PC-3 (cell line): Measurements from ENCODE around the gene ADSS1. TPM values are rescaled to one million over a fixed set of nuclear protein-coding genes. Genes with fewer than 3 reads are reported as not detected.

Experiments used
- ATAC-seq: fragments of 200-7000 bp; cut with Tn5 transposase; 2 replicates; pipeline ENCODE4 v1.9.1; 2020; ENCODE audit warnings: mild to moderate bottlenecking, moderate library complexity
- BruUV-seq: library from RNA; stranded (reverse); fragments of 400-500 nt; replicated peaks from 2 replicates; lab custom pipeline; 2021; lab: Mats Ljungman, UMichigan
- CTCF ChIA-PET: fragments of 300-600 bp; sonication (Branson Sonifier 250); formaldehyde crosslinking; loops from one replicate; lab custom pipeline; 2022; ENCODE audit warnings: antibody characterized with exemption; lab: Charles Lee
- POLR2A ChIA-PET: fragments of 300-600 bp; sonication (Branson Sonifier 250); formaldehyde crosslinking; loops from one replicate; lab custom pipeline; 2022; ENCODE audit warnings: antibody characterized with exemption; ENCODE audit not compliant: unreplicated experiment; lab: Charles Lee
- DNase-seq: peaks from one replicate; pipeline ENCODE4 v3.0.0-alpha.2; 2015
- H2AFZ ChIP-seq: fragments of 300-600 bp; sonication (generic); 2 replicates; pipeline ENCODE4 v1.6.0; 2016; ENCODE audit warnings: antibody characterized with exemption, low read length
- H3F3A ChIP-seq: fragments of 300-600 bp; sonication (generic); one replicate; pipeline ENCODE4 v1.6.0; 2017; ENCODE audit warnings: antibody characterized with exemption, low read length, control low read depth, mild to moderate bottlenecking; ENCODE audit not compliant: unreplicated experiment
- H3K27ac ChIP-seq: fragments of 300-600 bp; sonication (generic); 2 replicates; pipeline ENCODE4 v1.5.1; 2016; ENCODE audit warnings: mild to moderate bottlenecking, low read length
- H3K27me3 ChIP-seq: fragments of 300-600 bp; sonication (generic); 2 replicates; pipeline ENCODE4 v1.6.1; 2016; ENCODE audit warnings: low read length, mixed read lengths
- H3K36me3 ChIP-seq: fragments of 300-600 bp; sonication (generic); 2 replicates; pipeline ENCODE4 v1.6.1; 2016; ENCODE audit warnings: low read depth, mixed run types, low read length, mixed read lengths
- H3K4me1 ChIP-seq: fragments of 300-600 bp; sonication (generic); 2 replicates; pipeline ENCODE4 v1.5.1; 2016; ENCODE audit warnings: low read length; ENCODE audit not compliant: insufficient read depth
- H3K4me2 ChIP-seq: fragments of 300-600 bp; sonication (generic); 2 replicates; pipeline ENCODE4 v1.6.0; 2016; ENCODE audit warnings: low read length
- H3K4me3 ChIP-seq: fragments of 300-600 bp; sonication (generic); 2 replicates; pipeline ENCODE4 v1.5.1; 2016; ENCODE audit warnings: mild to moderate bottlenecking, low read length, mixed read lengths
- H3K79me2 ChIP-seq: fragments of 300-600 bp; sonication (generic); 2 replicates; pipeline ENCODE4 v1.6.1; 2017; ENCODE audit warnings: low read length, mixed read lengths
- H3K9ac ChIP-seq: fragments of 300-600 bp; sonication (generic); 2 replicates; pipeline ENCODE4 v1.6.0; 2016; ENCODE audit warnings: mild to moderate bottlenecking, low read length
- H3K9me2 ChIP-seq: fragments of 300-600 bp; sonication (generic); replicated peaks from 2 replicates; pipeline ENCODE4 v1.6.1; 2016; ENCODE audit warnings: mixed run types, low read length, mixed read lengths
- H3K9me3 ChIP-seq: fragments of 300-600 bp; sonication (generic); 2 replicates; pipeline ENCODE4 v1.6.1; 2016; ENCODE audit warnings: low read length, mixed read lengths
- H4K20me1 ChIP-seq: fragments of 300-600 bp; sonication (generic); 2 replicates; pipeline ENCODE4 v1.6.1; 2016; ENCODE audit warnings: low read length, mixed read lengths
- CTCF ChIP-seq: fragments of 300-600 bp; sonication (generic); conservative IDR thresholded peaks from 2 replicates; pipeline ENCODE4 v1.5.1; 2017; ENCODE audit warnings: antibody characterized with exemption, low read depth, mild to moderate bottlenecking, low read length
- EZH2 ChIP-seq: fragments of 300-600 bp; sonication (generic); IDR thresholded peaks from one replicate; pipeline ENCODE4 v1.6.1; 2017; ENCODE audit warnings: antibody characterized with exemption, mild to moderate bottlenecking, low read length; ENCODE audit not compliant: unreplicated experiment
- EZH2phosphoT487 ChIP-seq: fragments of 300-600 bp; sonication (generic); IDR thresholded peaks from 2 replicates; pipeline ENCODE4 v1.6.1; 2018; ENCODE audit warnings: mild to moderate bottlenecking, antibody characterized with exemption, low read length, borderline replicate concordance
- intact Hi-C: fragments of 100-400 bp; cut with micrococcal nuclease; formaldehyde crosslinking; loops from 2 replicates; pipeline ENCODE4 v1.9.0; 2023
- total RNA-seq: library from RNA; depleted of rRNA; stranded (reverse); fragments of >200 nt; gene quantifications from 2 replicates; pipeline ENCODE4 v1.2.3, GENCODE V29; 2014

ADSS1 gene
- total RNA-seq, 1 experiment from 2014 or later, result 7.9 TPM

- no peaks in the 10 kb centered on the region for H3F3A ChIP-seq
- H4K20me1 ChIP-seq, result peaks cover 60% of the 10 kb centered on the region
- H3K27me3 ChIP-seq, result no peaks in the 10 kb centered on the region
- POLR2A ChIA-PET, result no interaction called here
- peaks cover 24% of the 10 kb centered on the region; the same call in 1 of the 2 replicates for H3K36me3 ChIP-seq
- no peaks in the 10 kb centered on the region for H3K9me2 ChIP-seq
- CTCF ChIA-PET, result interaction anchor here (0.7 kb wide), 1 partner anchor 40 kb away, joined by 4 read pairs; no protein-coding TSS in a partner anchor
- DNase-seq (peak; percentile 52), ATAC-seq (peak; percentile 71)
- no peak overlapping the region for H2AFZ ChIP-seq
- H3K79me2 ChIP-seq, result peaks cover 95% of the 10 kb centered on the region
- H3K9ac ChIP-seq, result 0 out of 2 replicates have a peak overlapping the region, but pooled peaks have one; percentile 30
- H3K4me1 ChIP-seq, result peaks cover 37% of the 10 kb centered on the region
- TF ChIP-seq CTCF (no peak), EZH2phosphoT487 (no peak), EZH2 (no peak)
- H3K4me2 ChIP-seq, result peak overlapping the region; percentile 51
- BruUV-seq, result no TSS peak
- no peak overlapping the region for H3K4me3 ChIP-seq
- peak overlapping the region; percentile 58 for H3K27ac ChIP-seq
- intact Hi-C loops, result no loop called here
- no peaks in the 10 kb centered on the region for H3K9me3 ChIP-seq
Observed at GRCh38 chr14:104694991-104695659, 28.9 kb upstream of the ADSS1 start.

- intact Hi-C loops, result no loop called here
- H3K4me3 ChIP-seq, result no peak overlapping the region
- H2AFZ ChIP-seq, result no peak overlapping the region
- BruUV-seq, result no TSS peak
- H3K27ac ChIP-seq, result no peak overlapping the region
- no peaks in the 10 kb centered on the region for H3K27me3 ChIP-seq
- peaks cover 35% of the 10 kb centered on the region for H3K4me1 ChIP-seq
- no peaks in the 10 kb centered on the region for H3F3A ChIP-seq
- ATAC-seq (no peak), DNase-seq (no peak)
- peaks cover 55% of the 10 kb centered on the region for H4K20me1 ChIP-seq
- CTCF ChIA-PET, result no interaction called here
- H3K9ac ChIP-seq, result no peak overlapping the region
- no peak overlapping the region for H3K4me2 ChIP-seq
- POLR2A ChIA-PET, result no interaction called here
- TF ChIP-seq CTCF (no peak), EZH2 (no peak), EZH2phosphoT487 (no peak)
- peaks cover 24% of the 10 kb centered on the region; the same call in 1 of the 2 replicates for H3K36me3 ChIP-seq
- H3K9me2 ChIP-seq, result no peaks in the 10 kb centered on the region
- H3K79me2 ChIP-seq, result peaks cover 92% of the 10 kb centered on the region
- no peaks in the 10 kb centered on the region for H3K9me3 ChIP-seq
Observed at GRCh38 chr14:104695660-104696000, 28.4 kb upstream of the ADSS1 start.

GRCh38 chr14:104696671-104697316 lies 27.2 kb upstream of the ADSS1 start:
- CTCF ChIA-PET, result no interaction called here
- H3K27ac ChIP-seq, result no peak overlapping the region
- H3K36me3 ChIP-seq, result peaks cover 21% of the 10 kb centered on the region; the same call in 1 of the 2 replicates

More at GRCh38 chr14:104696671-104697316, 27.2 kb upstream of the ADSS1 start:
- TF ChIP-seq EZH2phosphoT487 (no peak), EZH2 (no peak), CTCF (no peak)
- DNase-seq (no peak), ATAC-seq (no peak)
- no peak overlapping the region for H3K4me2 ChIP-seq
- POLR2A ChIA-PET, result no interaction called here
- H3K9me3 ChIP-seq, result no peaks in the 10 kb centered on the region
- no TSS peak for BruUV-seq
- no peaks in the 10 kb centered on the region for H3K9me2 ChIP-seq
- intact Hi-C loops, result no loop called here
- no peak overlapping the region for H3K9ac ChIP-seq
- H3K27me3 ChIP-seq, result no peaks in the 10 kb centered on the region
- peaks cover 23% of the 10 kb centered on the region for H3K4me1 ChIP-seq
- no peak overlapping the region for H2AFZ ChIP-seq
- peaks cover 84% of the 10 kb centered on the region for H3K79me2 ChIP-seq
- H3F3A ChIP-seq, result no peaks in the 10 kb centered on the region
- H3K4me3 ChIP-seq, result no peak overlapping the region
- H4K20me1 ChIP-seq, result peaks cover 43% of the 10 kb centered on the region
